ENCODE measurements around the gene TMEM132C.

GRCh38 chr12:128328961-128329360 is 62.0 kb downstream of the TMEM132C start:
- TF ChIP-seq POLR2A (IDR thresholded peaks at IDR 0.05; ENCODE audit: low read depth, low read length) = no peak
- TF ChIP-seq POLR2AphosphoS5 (IDR thresholded peaks at IDR 0.05; ENCODE audit: low read depth, low read length) = no peak
